Measurements from ENCODE around the gene ATP6V1C2. TPM values are rescaled to one million over a fixed set of nuclear protein-coding genes. Genes with fewer than 3 reads are reported as not detected.
"Not testable (repeated sequence)": the region's sequence is repeated elsewhere in the genome, so short reads cannot be mapped to it uniquely, and the experiment has no call there.

Gene ATP6V1C2
- polyA plus RNA-seq, 1 donor from 2014 or later: not detected

DNA sequence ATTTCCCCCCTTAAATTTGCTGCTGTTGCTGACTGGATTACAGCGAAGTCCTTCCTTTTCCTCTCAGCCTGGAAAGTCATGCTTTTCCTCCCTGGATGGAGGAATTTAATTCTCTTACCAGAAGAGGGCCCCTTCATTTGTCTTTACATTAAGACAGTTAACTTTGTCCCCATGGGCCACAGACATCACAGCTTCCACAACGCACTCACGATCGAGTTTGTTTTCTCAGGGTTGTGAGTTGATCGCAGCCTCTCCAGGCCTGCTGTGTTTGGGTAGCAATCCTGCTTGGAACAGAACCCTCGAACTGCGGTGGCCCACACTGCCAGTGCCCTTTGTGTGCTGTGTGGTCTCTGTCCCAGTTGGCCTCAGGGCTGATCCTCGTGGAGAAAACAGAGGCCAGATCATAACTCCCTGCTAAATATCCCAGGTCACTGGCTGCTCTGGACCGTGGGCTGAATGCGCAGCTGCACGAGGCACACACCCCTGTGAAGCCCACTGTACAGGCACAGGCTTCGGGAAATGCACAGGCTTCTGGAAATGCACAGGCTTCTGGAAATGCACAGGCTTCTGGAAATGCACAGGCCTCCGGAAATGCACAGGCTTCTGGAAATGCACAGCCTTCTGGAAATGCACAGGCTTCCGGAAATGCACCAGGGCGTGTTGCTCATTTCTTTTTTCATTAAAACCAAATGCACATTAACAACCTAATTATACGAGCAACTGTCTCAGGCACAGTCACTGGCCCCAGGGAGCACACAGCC lies 93.3 kb downstream of the ATP6V1C2 start:
- no peak overlapping the region for H3K27ac ChIP-seq (ENCODE audit: low read length)

DNA sequence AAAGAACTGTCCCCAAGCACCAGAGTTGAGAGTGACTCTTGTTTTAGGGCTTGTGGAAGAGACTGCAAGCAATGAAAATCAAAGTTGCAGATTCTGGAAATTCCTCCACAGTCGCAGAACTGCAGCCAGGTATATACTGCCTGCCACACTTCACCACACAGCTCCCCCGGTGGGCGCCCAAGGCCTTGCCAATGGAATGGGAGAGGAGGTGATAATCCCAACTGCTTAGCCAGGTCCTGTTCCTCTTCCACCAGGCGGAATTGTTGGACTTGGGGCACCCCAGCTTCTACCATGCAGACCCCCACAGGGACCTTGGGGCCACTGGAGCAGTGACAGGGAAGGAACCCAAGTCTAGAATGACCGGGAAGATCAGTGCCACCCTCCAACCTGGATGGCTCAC lies 96.0 kb downstream of the ATP6V1C2 start:
- Histone ChIP-seq H3K4me3 (ENCODE audit: low read length) (no peak overlapping the region), H3K79me2 (replicated peaks; ENCODE audit: insufficient read depth, low read length) (no peaks in the 10 kb centered on the region), H4K20me1 (ENCODE audit: insufficient read depth) (no peaks in the 10 kb centered on the region), H3K4me2 (ENCODE audit: low read length) (no peak overlapping the region), H3K36me3 (ENCODE audit: insufficient read depth, low read length) (no peaks in the 10 kb centered on the region), H3K27ac (ENCODE audit: low read length) (no peak overlapping the region), H3F3A (ENCODE audit: insufficient read depth, low read length, poor library complexity, severe bottlenecking) (no peaks in the 10 kb centered on the region), H3K9ac (ENCODE audit: low read length) (no peak overlapping the region), H3K9me2 (ENCODE audit: insufficient read depth, low read length) (no peaks in the 10 kb centered on the region), H3K27me3 (ENCODE audit: insufficient read depth, low read depth, low read length) (no peaks in the 10 kb centered on the region), H3K9me3 (ENCODE audit: low read length) (no peaks in the 10 kb centered on the region), H2AFZ (ENCODE audit: low read depth, low read length) (no peak overlapping the region)
- no peak for TF ChIP-seq EZH2 (IDR thresholded peaks at IDR 0.05; ENCODE audit: borderline replicate concordance, insufficient read depth, low read length, poor library complexity, severe bottlenecking)
- TF ChIP-seq, protein P1, sequence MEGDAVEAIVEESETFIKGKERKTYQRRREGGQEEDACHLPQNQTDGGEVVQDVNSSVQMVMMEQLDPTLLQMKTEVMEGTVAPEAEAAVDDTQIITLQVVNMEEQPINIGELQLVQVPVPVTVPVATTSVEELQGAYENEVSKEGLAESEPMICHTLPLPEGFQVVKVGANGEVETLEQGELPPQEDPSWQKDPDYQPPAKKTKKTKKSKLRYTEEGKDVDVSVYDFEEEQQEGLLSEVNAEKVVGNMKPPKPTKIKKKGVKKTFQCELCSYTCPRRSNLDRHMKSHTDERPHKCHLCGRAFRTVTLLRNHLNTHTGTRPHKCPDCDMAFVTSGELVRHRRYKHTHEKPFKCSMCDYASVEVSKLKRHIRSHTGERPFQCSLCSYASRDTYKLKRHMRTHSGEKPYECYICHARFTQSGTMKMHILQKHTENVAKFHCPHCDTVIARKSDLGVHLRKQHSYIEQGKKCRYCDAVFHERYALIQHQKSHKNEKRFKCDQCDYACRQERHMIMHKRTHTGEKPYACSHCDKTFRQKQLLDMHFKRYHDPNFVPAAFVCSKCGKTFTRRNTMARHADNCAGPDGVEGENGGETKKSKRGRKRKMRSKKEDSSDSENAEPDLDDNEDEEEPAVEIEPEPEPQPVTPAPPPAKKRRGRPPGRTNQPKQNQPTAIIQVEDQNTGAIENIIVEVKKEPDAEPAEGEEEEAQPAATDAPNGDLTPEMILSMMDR (IDR thresholded peaks at IDR 0.05; ENCODE audit: poor library complexity, severe bottlenecking): peak; percentile 29
- no peak for TF ChIP-seq POLR2AphosphoS5 (IDR thresholded peaks at IDR 0.05)
- no peak for TF ChIP-seq EP300 (conservative IDR thresholded peaks at IDR 0.05; ENCODE audit: poor library complexity, severe bottlenecking)
- no peak for TF ChIP-seq TAF1 (IDR thresholded peaks at IDR 0.05; ENCODE audit: low read depth)
- TF ChIP-seq SMC3 (conservative IDR thresholded peaks at IDR 0.05; ENCODE audit: poor library complexity): no peak
- TF ChIP-seq, protein P2, sequence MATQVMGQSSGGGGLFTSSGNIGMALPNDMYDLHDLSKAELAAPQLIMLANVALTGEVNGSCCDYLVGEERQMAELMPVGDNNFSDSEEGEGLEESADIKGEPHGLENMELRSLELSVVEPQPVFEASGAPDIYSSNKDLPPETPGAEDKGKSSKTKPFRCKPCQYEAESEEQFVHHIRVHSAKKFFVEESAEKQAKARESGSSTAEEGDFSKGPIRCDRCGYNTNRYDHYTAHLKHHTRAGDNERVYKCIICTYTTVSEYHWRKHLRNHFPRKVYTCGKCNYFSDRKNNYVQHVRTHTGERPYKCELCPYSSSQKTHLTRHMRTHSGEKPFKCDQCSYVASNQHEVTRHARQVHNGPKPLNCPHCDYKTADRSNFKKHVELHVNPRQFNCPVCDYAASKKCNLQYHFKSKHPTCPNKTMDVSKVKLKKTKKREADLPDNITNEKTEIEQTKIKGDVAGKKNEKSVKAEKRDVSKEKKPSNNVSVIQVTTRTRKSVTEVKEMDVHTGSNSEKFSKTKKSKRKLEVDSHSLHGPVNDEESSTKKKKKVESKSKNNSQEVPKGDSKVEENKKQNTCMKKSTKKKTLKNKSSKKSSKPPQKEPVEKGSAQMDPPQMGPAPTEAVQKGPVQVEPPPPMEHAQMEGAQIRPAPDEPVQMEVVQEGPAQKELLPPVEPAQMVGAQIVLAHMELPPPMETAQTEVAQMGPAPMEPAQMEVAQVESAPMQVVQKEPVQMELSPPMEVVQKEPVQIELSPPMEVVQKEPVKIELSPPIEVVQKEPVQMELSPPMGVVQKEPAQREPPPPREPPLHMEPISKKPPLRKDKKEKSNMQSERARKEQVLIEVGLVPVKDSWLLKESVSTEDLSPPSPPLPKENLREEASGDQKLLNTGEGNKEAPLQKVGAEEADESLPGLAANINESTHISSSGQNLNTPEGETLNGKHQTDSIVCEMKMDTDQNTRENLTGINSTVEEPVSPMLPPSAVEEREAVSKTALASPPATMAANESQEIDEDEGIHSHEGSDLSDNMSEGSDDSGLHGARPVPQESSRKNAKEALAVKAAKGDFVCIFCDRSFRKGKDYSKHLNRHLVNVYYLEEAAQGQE (IDR thresholded peaks at IDR 0.05; ENCODE audit: borderline replicate concordance): no peak

More for the DNA sequence above, 93.3 kb downstream of the ATP6V1C2 start:
- Histone ChIP-seq H3K4me3 (ENCODE audit: low read length) (no peak overlapping the region), H3F3A (ENCODE audit: insufficient read depth, low read length, poor library complexity, severe bottlenecking) (no peaks in the 10 kb centered on the region), H2AFZ (ENCODE audit: low read depth, low read length) (no peak overlapping the region), H3K9me3 (ENCODE audit: low read length) (no peaks in the 10 kb centered on the region), H3K27me3 (ENCODE audit: insufficient read depth, low read depth, low read length) (no peaks in the 10 kb centered on the region), H3K4me2 (ENCODE audit: low read length) (no peak overlapping the region), H3K9me2 (ENCODE audit: insufficient read depth, low read length) (no peaks in the 10 kb centered on the region), H3K79me2 (replicated peaks; ENCODE audit: insufficient read depth, low read length) (peaks cover 24% of the 10 kb centered on the region), H3K9ac (ENCODE audit: low read length) (no peak overlapping the region), H3K36me3 (ENCODE audit: insufficient read depth, low read length) (no peaks in the 10 kb centered on the region), H4K20me1 (ENCODE audit: insufficient read depth) (no peaks in the 10 kb centered on the region)
- no peak for TF ChIP-seq EP300 (conservative IDR thresholded peaks at IDR 0.05; ENCODE audit: poor library complexity, severe bottlenecking)
- TF ChIP-seq, protein P1 (IDR thresholded peaks at IDR 0.05; ENCODE audit: poor library complexity, severe bottlenecking): peak; percentile 41
- peak; percentile 24 for TF ChIP-seq SMC3 (conservative IDR thresholded peaks at IDR 0.05; ENCODE audit: poor library complexity)

DNA sequence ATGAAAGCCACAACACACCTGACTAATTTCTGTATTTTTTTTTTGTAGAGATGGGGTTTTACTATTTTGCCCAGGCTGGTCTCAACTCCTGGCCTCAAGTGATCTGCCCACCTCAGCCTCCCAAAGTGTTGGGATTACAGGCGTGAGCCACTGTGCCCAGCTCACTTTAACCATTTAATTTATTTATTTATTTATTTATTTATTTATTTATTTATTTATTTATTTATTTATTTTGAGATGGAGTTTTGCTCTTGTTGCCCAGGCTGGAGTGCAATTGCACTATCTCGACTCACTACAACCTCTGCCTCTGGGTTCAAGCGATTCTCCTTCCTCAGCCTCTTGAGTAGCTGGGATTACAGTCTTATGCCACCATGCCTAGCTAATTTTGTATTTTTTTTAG lies 96.9 kb downstream of the ATP6V1C2 start:
- H3K9me2 ChIP-seq (ENCODE audit: insufficient read depth, low read length); H3K27ac ChIP-seq (ENCODE audit: low read length); H2AFZ ChIP-seq (ENCODE audit: low read depth, low read length); H4K20me1 ChIP-seq (ENCODE audit: insufficient read depth); H3F3A ChIP-seq (ENCODE audit: insufficient read depth, low read length, poor library complexity, severe bottlenecking); H3K9ac ChIP-seq (ENCODE audit: low read length); H3K36me3 ChIP-seq (ENCODE audit: insufficient read depth, low read length); H3K4me3 ChIP-seq (ENCODE audit: low read length); H3K79me2 ChIP-seq (replicated peaks; ENCODE audit: insufficient read depth, low read length); H3K4me2 ChIP-seq (ENCODE audit: low read length); H3K27me3 ChIP-seq (ENCODE audit: insufficient read depth, low read depth, low read length); H3K9me3 ChIP-seq (ENCODE audit: low read length): not testable (repeated sequence)

Measured in neural cell (in vitro differentiated cells).